Neural cell (in vitro differentiated cells): ENCODE measurements around the gene PLEKHM3. TPM values are rescaled to one million over a fixed set of nuclear protein-coding genes. Genes with fewer than 3 reads are reported as not detected.

ENCODE experiments used
- H2AFZ ChIP-seq: fragments of 200-600, 300-800 bp; sonication (generic), shearing (Covaris generic); 2 replicates; pipeline ENCODE4 v1.6.0; 2014; ENCODE audit warnings: low read depth, mild to moderate bottlenecking, antibody characterized with exemption, low read length, moderate library complexity
- H3F3A ChIP-seq: fragments of 200-600 bp; shearing (Covaris generic); 2 replicates; pipeline ENCODE4 v1.6.1; 2016; ENCODE audit warnings: mild to moderate bottlenecking, moderate library complexity, mixed read lengths, antibody characterized with exemption, low read length; ENCODE audit not compliant: insufficient read depth, poor library complexity, severe bottlenecking
- H3K27ac ChIP-seq: fragments of 200-600, 300-800 bp; sonication (generic), shearing (Covaris generic); 2 replicates; pipeline ENCODE4 v1.5.1; 2014; ENCODE audit warnings: mild to moderate bottlenecking, low read length, moderate library complexity
- H3K27me3 ChIP-seq: fragments of 300-800, 200-600 bp; sonication (generic), shearing (Covaris generic); 2 replicates; pipeline ENCODE4 v1.6.0; 2014; ENCODE audit warnings: mild to moderate bottlenecking, low read depth, low read length, moderate library complexity; ENCODE audit not compliant: insufficient read depth
- H3K36me3 ChIP-seq: fragments of 300-800, 200-600 bp; sonication (generic), shearing (Covaris generic); 2 replicates; pipeline ENCODE4 v1.5.1; 2014; ENCODE audit warnings: mild to moderate bottlenecking, antibody characterized with exemption, low read length, moderate library complexity; ENCODE audit not compliant: insufficient read depth
- H3K4me2 ChIP-seq: fragments of 300-800, 200-600 bp; sonication (generic), shearing (Covaris generic); 2 replicates; pipeline ENCODE4 v1.6.0; 2014; ENCODE audit warnings: mild to moderate bottlenecking, low read length
- H3K4me3 ChIP-seq: fragments of 300-800, 200-600 bp; sonication (generic), shearing (Covaris generic); 2 replicates; pipeline ENCODE4 v1.5.1; 2014; ENCODE audit warnings: mild to moderate bottlenecking, low read length, moderate library complexity
- H3K79me2 ChIP-seq: fragments of 200-600 bp; shearing (Covaris generic); replicated peaks from 2 replicates; pipeline ENCODE4 v1.6.0; 2014; ENCODE audit warnings: mild to moderate bottlenecking, low read length, moderate library complexity; ENCODE audit not compliant: insufficient read depth
- H3K9ac ChIP-seq: fragments of 300-800, 200-600 bp; sonication (generic), shearing (Covaris generic); 2 replicates; pipeline ENCODE4 v1.6.1; 2016; ENCODE audit warnings: mild to moderate bottlenecking, low read length, mixed read lengths
- H3K9me2 ChIP-seq: fragments of 200-600 bp; shearing (Covaris generic); 2 replicates; pipeline ENCODE4 v1.6.1; 2016; ENCODE audit warnings: mild to moderate bottlenecking, low read length, mixed read lengths; ENCODE audit not compliant: insufficient read depth
- H3K9me3 ChIP-seq: fragments of 200-600, 300-800 bp; sonication (generic), shearing (Covaris generic); 2 replicates; pipeline ENCODE4 v1.6.1; 2016; ENCODE audit warnings: mild to moderate bottlenecking, mixed run types, low read length, moderate library complexity, mixed read lengths
- H4K20me1 ChIP-seq: fragments of 200-600 bp; shearing (Covaris generic); 2 replicates; pipeline ENCODE4 v1.6.1; 2016; ENCODE audit warnings: mild to moderate bottlenecking, mixed run types; ENCODE audit not compliant: insufficient read depth
- CTCF ChIP-seq: fragments of 450-650 bp; IDR thresholded peaks from 2 replicates; pipeline ENCODE4 v1.5.1; 2014; ENCODE audit warnings: antibody characterized with exemption, mild to moderate bottlenecking, moderate library complexity; ENCODE audit not compliant: poor library complexity, severe bottlenecking
- EP300 ChIP-seq: fragments of 450-650 bp; conservative IDR thresholded peaks from 2 replicates; pipeline ENCODE4 v1.6.1; 2014; ENCODE audit warnings: antibody characterized with exemption, mild to moderate bottlenecking, moderate library complexity; ENCODE audit not compliant: poor library complexity, severe bottlenecking
- EZH2 ChIP-seq: fragments of 200-600, 300-800 bp; shearing (Covaris generic), sonication (generic); IDR thresholded peaks from 2 replicates; pipeline ENCODE4 v1.6.1; 2014; ENCODE audit warnings: antibody characterized with exemption, low read length, borderline replicate concordance, mild to moderate bottlenecking; ENCODE audit not compliant: insufficient read depth, poor library complexity, severe bottlenecking
- MXI1 ChIP-seq: fragments of 450-650 bp; conservative IDR thresholded peaks from 2 replicates; pipeline ENCODE4 v1.6.1; 2014; ENCODE audit warnings: antibody characterized with exemption, mild to moderate bottlenecking; ENCODE audit not compliant: poor library complexity, severe bottlenecking
- POLR2AphosphoS5 ChIP-seq: IDR thresholded peaks from 2 replicates; pipeline ENCODE4 v1.6.1; 2012
- RAD21 ChIP-seq: fragments of 450-650 bp; conservative IDR thresholded peaks from 2 replicates; pipeline ENCODE4 v1.6.1; 2014; ENCODE audit warnings: antibody characterized with exemption, mild to moderate bottlenecking, moderate library complexity
- REST ChIP-seq: IDR thresholded peaks from 2 replicates; pipeline ENCODE4 v1.6.1; 2012; ENCODE audit warnings: borderline replicate concordance
- SMC3 ChIP-seq: fragments of 450-650 bp; conservative IDR thresholded peaks from 2 replicates; pipeline ENCODE4 v1.6.1; 2014; ENCODE audit warnings: antibody characterized with exemption, mild to moderate bottlenecking, moderate library complexity; ENCODE audit not compliant: poor library complexity
- TAF1 ChIP-seq: IDR thresholded peaks from 2 replicates; pipeline ENCODE4 v1.6.1; 2012; ENCODE audit warnings: low read depth
- polyA plus RNA-seq: library from polyadenylated mRNA; depleted of rRNA; stranded (reverse); fragments of >200 nt; gene quantifications from 2 replicates; pipeline ENCODE4 v1.2.3, GENCODE V29; 2014

PLEKHM3 gene
- polyA plus RNA-seq, 1 donor from 2014 or later = 13.4 TPM

- Histone ChIP-seq H3F3A (no peaks in the 10 kb centered on the region), H3K36me3 (no peaks in the 10 kb centered on the region), H3K27ac (no peak overlapping the region), H3K4me3 (no peak overlapping the region), H4K20me1 (no peaks in the 10 kb centered on the region), H3K9me3 (no peaks in the 10 kb centered on the region), H2AFZ (no peak overlapping the region), H3K9me2 (no peaks in the 10 kb centered on the region), H3K79me2 (no peaks in the 10 kb centered on the region), H3K4me2 (no peak overlapping the region), H3K9ac (no peak overlapping the region), H3K27me3 (no peaks in the 10 kb centered on the region)
- no peak for TF ChIP-seq REST
- no peak for TF ChIP-seq CTCF
Observed at GRCh38 chr2:207919164-207919919, 106.0 kb downstream of the PLEKHM3 start.

GRCh38 chr2:207914716-207915115 lies 110.6 kb downstream of the PLEKHM3 start:
- Histone ChIP-seq H3K27ac (no peak overlapping the region), H3K9me2 (no peaks in the 10 kb centered on the region), H3K79me2 (no peaks in the 10 kb centered on the region), H3K9ac (no peak overlapping the region), H3K36me3 (no peaks in the 10 kb centered on the region), H3K4me2 (no peak overlapping the region), H3F3A (no peaks in the 10 kb centered on the region), H3K27me3 (no peaks in the 10 kb centered on the region), H3K9me3 (no peaks in the 10 kb centered on the region), H4K20me1 (no peaks in the 10 kb centered on the region), H3K4me3 (no peak overlapping the region), H2AFZ (no peak overlapping the region)
- TF ChIP-seq EZH2 (no peak), REST (no peak), RAD21 (no peak), POLR2AphosphoS5 (no peak), EP300 (no peak), TAF1 (no peak), SMC3 (no peak), MXI1 (no peak), CTCF (no peak)
